ENCODE data around the gene CNN1.
A peak's percentile ranks its signal among the peaks of the same experiment; 100 is the strongest.

The CNN1 gene

GRCh38 chr19:11586331-11586730 lies 47.7 kb downstream of the CNN1 start:
- Mint-ChIP-seq H3K4me3 (no peak overlapping the region), H3K27me3 (ENCODE audit: low read depth) (peaks cover 3% of the 10 kb centered on the region), H3K36me3 (ENCODE audit: low read depth) (no peaks in the 10 kb centered on the region), H3K27ac (no peak overlapping the region), H3K9me3 (no peaks in the 10 kb centered on the region), H3K4me1 (peaks cover 3% of the 10 kb centered on the region)
- no peak for TF ChIP-seq CTCF (IDR thresholded peaks at IDR 0.05; ENCODE audit: unreplicated experiment in 3 of 3)

GRCh38 chr19:11587302-11587974 lies 48.8 kb downstream of the CNN1 start:
- peaks cover 3% of the 10 kb centered on the region for H3K27me3 Mint-ChIP-seq (ENCODE audit: low read depth)
- H3K4me3 Mint-ChIP-seq: no peak overlapping the region
- H3K36me3 Mint-ChIP-seq (ENCODE audit: low read depth): no peaks in the 10 kb centered on the region
- peak; percentile 84 to 88 (median 84) for TF ChIP-seq CTCF (IDR thresholded peaks at IDR 0.05; ENCODE audit: unreplicated experiment in 3 of 3)
- no peaks in the 10 kb centered on the region for H3K9me3 Mint-ChIP-seq
- H3K4me1 Mint-ChIP-seq: no peaks in the 10 kb centered on the region
- peak overlapping the region in 1 of 3 experiments; percentile 58 for H3K27ac Mint-ChIP-seq

GRCh38 chr19:11587975-11588631 lies 49.5 kb downstream of the CNN1 start:
- H3K4me3 Mint-ChIP-seq: no peak overlapping the region
- H3K27me3 Mint-ChIP-seq (ENCODE audit: low read depth): peaks cover 3% of the 10 kb centered on the region
- peak in 2 of 3 experiments; percentile 17 to 22 for TF ChIP-seq CTCF (IDR thresholded peaks at IDR 0.05; ENCODE audit: unreplicated experiment in 3 of 3)
- peak overlapping the region in 1 of 3 experiments; percentile 58 for H3K27ac Mint-ChIP-seq
- H3K4me1 Mint-ChIP-seq: no peaks in the 10 kb centered on the region
- H3K9me3 Mint-ChIP-seq: no peaks in the 10 kb centered on the region
- no peaks in the 10 kb centered on the region for H3K36me3 Mint-ChIP-seq (ENCODE audit: low read depth)

GRCh38 chr19:11594084-11594483 lies 55.4 kb downstream of the CNN1 start:
- no peak overlapping the region for H3K27ac Mint-ChIP-seq
- peaks cover 18% of the 10 kb centered on the region for H3K36me3 Mint-ChIP-seq (ENCODE audit: low read depth)
- no peaks in the 10 kb centered on the region for H3K27me3 Mint-ChIP-seq (ENCODE audit: low read depth)
- TF ChIP-seq CTCF (IDR thresholded peaks at IDR 0.05; ENCODE audit: unreplicated experiment in 3 of 3): no peak
- peaks cover 11% of the 10 kb centered on the region for H3K4me1 Mint-ChIP-seq
- peaks cover 7% of the 10 kb centered on the region for H3K9me3 Mint-ChIP-seq
- H3K4me3 Mint-ChIP-seq: no peak overlapping the region

- H3K36me3 Mint-ChIP-seq (ENCODE audit: low read depth): peaks cover 39% of the 10 kb centered on the region
- H3K9me3 Mint-ChIP-seq: peaks cover 19% of the 10 kb centered on the region
- peaks cover 11% of the 10 kb centered on the region for H3K4me1 Mint-ChIP-seq
- no peak for TF ChIP-seq CTCF (IDR thresholded peaks at IDR 0.05; ENCODE audit: unreplicated experiment in 3 of 3)
- peak overlapping the region; percentile 22 to 97 (median 93) for H3K4me3 Mint-ChIP-seq
- no peak overlapping the region for H3K27ac Mint-ChIP-seq
- H3K27me3 Mint-ChIP-seq (ENCODE audit: low read depth): no peaks in the 10 kb centered on the region
Measured at GRCh38 chr19:11596156-11596555, 57.5 kb downstream of the CNN1 start.
